Measurements from ENCODE around the gene CCDC190.

DNA sequence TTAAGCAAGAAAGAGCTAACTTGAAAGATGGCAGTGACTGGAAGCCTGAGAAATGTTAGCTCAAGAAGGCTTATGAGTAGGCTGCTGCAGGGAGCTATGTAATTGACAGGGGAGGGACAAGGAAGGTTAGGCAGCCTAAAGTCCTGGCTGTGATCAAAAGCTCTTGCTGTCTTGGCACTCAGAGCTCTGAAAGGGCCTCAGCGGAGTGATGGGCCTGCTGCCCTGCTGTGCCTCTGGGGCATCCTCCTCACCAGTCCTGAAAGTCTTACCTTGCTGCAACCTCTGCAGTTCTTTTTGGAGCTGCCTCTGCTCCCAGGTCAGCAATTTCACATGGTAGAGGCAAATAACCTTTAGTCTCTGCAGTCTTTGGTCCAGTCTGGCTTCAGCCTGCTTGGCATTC, 1.8 kb downstream of the CCDC190 start:
- TF ChIP-seq POLR2AphosphoS5 (IDR thresholded peaks at IDR 0.05) (no peak), POLR2A (IDR thresholded peaks at IDR 0.05) (no peak)
- TF ChIP-seq, protein P1, sequence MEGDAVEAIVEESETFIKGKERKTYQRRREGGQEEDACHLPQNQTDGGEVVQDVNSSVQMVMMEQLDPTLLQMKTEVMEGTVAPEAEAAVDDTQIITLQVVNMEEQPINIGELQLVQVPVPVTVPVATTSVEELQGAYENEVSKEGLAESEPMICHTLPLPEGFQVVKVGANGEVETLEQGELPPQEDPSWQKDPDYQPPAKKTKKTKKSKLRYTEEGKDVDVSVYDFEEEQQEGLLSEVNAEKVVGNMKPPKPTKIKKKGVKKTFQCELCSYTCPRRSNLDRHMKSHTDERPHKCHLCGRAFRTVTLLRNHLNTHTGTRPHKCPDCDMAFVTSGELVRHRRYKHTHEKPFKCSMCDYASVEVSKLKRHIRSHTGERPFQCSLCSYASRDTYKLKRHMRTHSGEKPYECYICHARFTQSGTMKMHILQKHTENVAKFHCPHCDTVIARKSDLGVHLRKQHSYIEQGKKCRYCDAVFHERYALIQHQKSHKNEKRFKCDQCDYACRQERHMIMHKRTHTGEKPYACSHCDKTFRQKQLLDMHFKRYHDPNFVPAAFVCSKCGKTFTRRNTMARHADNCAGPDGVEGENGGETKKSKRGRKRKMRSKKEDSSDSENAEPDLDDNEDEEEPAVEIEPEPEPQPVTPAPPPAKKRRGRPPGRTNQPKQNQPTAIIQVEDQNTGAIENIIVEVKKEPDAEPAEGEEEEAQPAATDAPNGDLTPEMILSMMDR (IDR thresholded peaks at IDR 0.05), result no peak

All from stomach (tissue), 4 donors.